Lung (tissue), 12 donors: ENCODE data around the gene LAMA3. TPM values are rescaled to one million over a fixed set of nuclear protein-coding genes. Genes with fewer than 3 reads are reported as not detected.
A peak's percentile ranks its signal among the peaks of the same experiment; 100 is the strongest.

Experiments used
- ATAC-seq: fragments of 200-7000 bp; cut with Tn5 transposase; one replicate; pipeline ENCODE4 v1.9.1; 2020; ENCODE audit warnings: moderate number of reproducible peaks; ENCODE audit not compliant: insufficient read depth, low FRiP score
- DNase-seq, 3 donors: peaks; one replicate each; pipeline ENCODE4 v3.0.0-alpha.2; 2013 to 2017
- H3K27ac ChIP-seq, 2 donors: one replicate each; pipeline ENCODE4 v1.5.1; 2013; ENCODE audit warnings: mild to moderate bottlenecking in 2 of 2, moderate library complexity in 2 of 2, control low read depth in 1 of 2, inconsistent platforms in 1 of 2, low read depth in 1 of 2, low read length in 1 of 2
- H3K27me3 ChIP-seq, 3 donors: one replicate each; pipeline ENCODE4 v1.5.1; 2013; ENCODE audit warnings: low read length in 2 of 3; ENCODE audit not compliant: control insufficient read depth in 3 of 3, insufficient read depth in 3 of 3
- H3K36me3 ChIP-seq, 4 donors: one replicate each; pipeline ENCODE4 v1.5.1; 2013; ENCODE audit warnings: low read length in 4 of 4, mild to moderate bottlenecking in 1 of 4, moderate library complexity in 1 of 4; ENCODE audit not compliant: control insufficient read depth in 4 of 4, insufficient read depth in 4 of 4
- H3K4me1 ChIP-seq, 5 donors: one replicate each; pipeline ENCODE4 v1.5.1; 2013; ENCODE audit warnings: low read length in 5 of 5, mild to moderate bottlenecking in 2 of 5, moderate library complexity in 1 of 5; ENCODE audit not compliant: control insufficient read depth in 5 of 5, insufficient read depth in 5 of 5
- H3K4me3 ChIP-seq: one replicate; pipeline ENCODE4 v1.5.1; 2013; ENCODE audit warnings: mild to moderate bottlenecking, control low read depth, moderate library complexity
- H3K9ac ChIP-seq, 2 donors: one replicate each; pipeline ENCODE4 v1.5.1; 2013; ENCODE audit warnings: low read length in 2 of 2, control low read depth in 1 of 2; ENCODE audit not compliant: insufficient read depth in 1 of 2
- H3K9me3 ChIP-seq, 4 donors: one replicate each; pipeline ENCODE4 v1.5.1; 2013; ENCODE audit warnings: low read length in 3 of 4, mild to moderate bottlenecking in 1 of 4, moderate library complexity in 1 of 4; ENCODE audit not compliant: control insufficient read depth in 4 of 4, insufficient read depth in 3 of 4
- WGBS, 2 donors: extraction: QIAGEN DNeasy Blood & Tissue Kit; methylation state at CpG; one replicate each; pipeline ENCODE4 v1.1.7; 2013; 5-methylcytosine and 5-hydroxymethylcytosine counted together
- polyA plus RNA-seq, 2 donors: library from polyadenylated mRNA; stranded (reverse); fragments of 200-250 nt; gene quantifications; one replicate each; pipeline ENCODE4 v1.2.1, GENCODE V29; 2013
- total RNA-seq, 2 donors: library from RNA; depleted of rRNA in 1 of 2; stranded (reverse); fragments of >200 nt in 1 of 2; gene quantifications; one replicate each; pipeline ENCODE4 v1.2.1, GENCODE V29; 2014 to 2021
- TF ChIP-seq, protein P1 (sequence below): IDR thresholded peaks from 2 replicates; pipeline ENCODE4 v1.5.1; 2012; ENCODE audit warnings: mild to moderate bottlenecking; ENCODE audit errors: control extremely low read depth, extremely low read depth
- donor health status: control.
- donor health status: control.
- donor health status: Bipolar disorder and iron deficiency.
- donor health status: healthy.
- donor health status: DM: yes; HTN: yes; CAD: no.

LAMA3 gene
- total and polyA plus RNA-seq, 4 donors = 14.1 to 110 (median 51.9) TPM

DNA sequence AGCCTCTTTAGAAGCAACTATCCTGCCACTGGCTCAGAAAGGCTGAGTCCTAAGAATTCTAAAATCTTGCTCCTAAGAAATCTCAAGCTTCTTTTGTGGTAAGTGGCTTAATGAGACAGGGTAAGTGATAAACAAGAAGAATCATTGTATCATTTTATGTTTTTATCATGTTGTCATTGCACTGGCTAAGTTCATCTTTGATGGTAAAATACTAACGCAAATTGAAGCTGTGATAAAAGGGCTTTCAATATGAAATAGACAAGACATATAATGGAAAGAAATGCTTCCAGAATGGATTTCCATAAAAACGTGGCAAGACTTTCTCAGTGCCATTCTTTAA lies 303.7 kb downstream of the LAMA3 start:
- no peak overlapping the region for H3K9ac ChIP-seq

DNA sequence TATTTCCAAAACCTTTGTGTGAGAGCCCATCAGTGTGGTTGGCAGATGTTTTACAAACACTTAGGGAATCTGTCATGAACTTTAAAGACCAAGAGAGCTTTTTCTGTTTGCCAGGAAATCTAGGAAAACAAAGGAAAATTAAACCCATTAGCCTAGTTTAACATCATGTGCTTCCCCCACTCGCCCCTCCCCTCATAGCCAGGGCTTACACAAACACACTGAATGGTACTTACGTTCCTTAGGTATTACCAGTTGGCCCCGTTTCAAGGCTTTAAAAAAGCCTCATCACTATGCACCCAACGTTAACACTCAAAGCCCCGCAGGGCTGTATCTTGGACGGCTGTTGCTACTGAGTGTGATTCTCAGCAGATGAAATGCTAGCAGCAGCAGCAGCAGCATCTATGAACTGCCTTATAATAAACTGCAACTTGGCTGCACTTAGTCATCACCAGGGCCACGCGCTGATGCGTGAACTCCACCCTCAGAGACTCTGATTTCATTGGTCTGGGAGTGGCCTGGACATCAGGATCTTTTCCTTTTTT lies 305.2 kb downstream of the LAMA3 start:
- H3K9me3 ChIP-seq = no peaks in the 10 kb centered on the region
- H3K36me3 ChIP-seq = no peaks in the 10 kb centered on the region
- H3K27me3 ChIP-seq = no peaks in the 10 kb centered on the region
- peak; percentile 68 to 91 (median 83) for DNase-seq
- no peak overlapping the region for H3K27ac ChIP-seq
- no peak overlapping the region for H3K4me3 ChIP-seq
- TF ChIP-seq, protein P1, sequence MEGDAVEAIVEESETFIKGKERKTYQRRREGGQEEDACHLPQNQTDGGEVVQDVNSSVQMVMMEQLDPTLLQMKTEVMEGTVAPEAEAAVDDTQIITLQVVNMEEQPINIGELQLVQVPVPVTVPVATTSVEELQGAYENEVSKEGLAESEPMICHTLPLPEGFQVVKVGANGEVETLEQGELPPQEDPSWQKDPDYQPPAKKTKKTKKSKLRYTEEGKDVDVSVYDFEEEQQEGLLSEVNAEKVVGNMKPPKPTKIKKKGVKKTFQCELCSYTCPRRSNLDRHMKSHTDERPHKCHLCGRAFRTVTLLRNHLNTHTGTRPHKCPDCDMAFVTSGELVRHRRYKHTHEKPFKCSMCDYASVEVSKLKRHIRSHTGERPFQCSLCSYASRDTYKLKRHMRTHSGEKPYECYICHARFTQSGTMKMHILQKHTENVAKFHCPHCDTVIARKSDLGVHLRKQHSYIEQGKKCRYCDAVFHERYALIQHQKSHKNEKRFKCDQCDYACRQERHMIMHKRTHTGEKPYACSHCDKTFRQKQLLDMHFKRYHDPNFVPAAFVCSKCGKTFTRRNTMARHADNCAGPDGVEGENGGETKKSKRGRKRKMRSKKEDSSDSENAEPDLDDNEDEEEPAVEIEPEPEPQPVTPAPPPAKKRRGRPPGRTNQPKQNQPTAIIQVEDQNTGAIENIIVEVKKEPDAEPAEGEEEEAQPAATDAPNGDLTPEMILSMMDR = no peak
- 30 to 71% methylated on average over 9 of the region's 9 CpGs for WGBS, 2 donors
- ATAC-seq = no peak
- peaks cover 0 to 34% (median 5%) of the 10 kb centered on the region in 5 donors for H3K4me1 ChIP-seq
- peak overlapping the region in 1 of 2 donors; percentile 44 for H3K9ac ChIP-seq

More for the DNA sequence above, 303.7 kb downstream of the LAMA3 start:
- Histone ChIP-seq H3K27me3 (no peaks in the 10 kb centered on the region), H3K9me3 (no peaks in the 10 kb centered on the region), H3K4me3 (no peak overlapping the region), H3K36me3 (no peaks in the 10 kb centered on the region), H3K27ac (no peak overlapping the region), H3K4me1 (peaks cover 0 to 34% (median 5%) of the 10 kb centered on the region in 5 donors)
- ATAC-seq (no peak), DNase-seq (no peak)
- 75 to 88% methylated on average over 2 of the region's 2 CpGs for WGBS, 2 donors
- TF ChIP-seq, protein P1 = no peak

DNA sequence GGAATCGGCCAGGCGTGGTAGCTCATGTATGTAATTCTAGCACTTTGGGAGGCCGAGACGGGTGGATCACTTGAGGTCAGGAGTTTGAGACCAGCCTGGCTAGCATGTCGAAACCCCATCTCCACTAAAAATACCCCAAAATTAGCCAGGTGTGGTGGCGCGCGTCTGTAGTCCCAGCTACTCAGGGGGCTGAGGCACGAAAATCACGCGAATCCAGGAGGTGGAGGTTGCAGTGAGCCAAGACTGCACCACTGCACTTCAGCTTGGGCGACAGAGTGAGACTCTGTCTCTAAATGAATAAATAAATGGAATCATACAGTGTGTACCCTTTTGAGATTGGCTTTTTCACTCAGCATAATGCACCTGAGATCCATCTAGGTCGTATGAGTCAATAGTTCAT lies 305.9 kb downstream of the LAMA3 start:
- H3K27me3 ChIP-seq = no peaks in the 10 kb centered on the region
- H3K36me3 ChIP-seq = no peaks in the 10 kb centered on the region
- H3K4me1 ChIP-seq = peaks cover 0 to 27% (median 5%) of the 10 kb centered on the region in 5 donors
- no peak overlapping the region for H3K27ac ChIP-seq
- no peaks in the 10 kb centered on the region for H3K9me3 ChIP-seq
- TF ChIP-seq, protein P1 = no peak
- ATAC-seq (no peak), DNase-seq (no peak)
- H3K4me3 ChIP-seq = no peak overlapping the region
- WGBS, 2 donors = 96 to 97% methylated on average over 13 of the region's 13 CpGs
- H3K9ac ChIP-seq = no peak overlapping the region

DNA sequence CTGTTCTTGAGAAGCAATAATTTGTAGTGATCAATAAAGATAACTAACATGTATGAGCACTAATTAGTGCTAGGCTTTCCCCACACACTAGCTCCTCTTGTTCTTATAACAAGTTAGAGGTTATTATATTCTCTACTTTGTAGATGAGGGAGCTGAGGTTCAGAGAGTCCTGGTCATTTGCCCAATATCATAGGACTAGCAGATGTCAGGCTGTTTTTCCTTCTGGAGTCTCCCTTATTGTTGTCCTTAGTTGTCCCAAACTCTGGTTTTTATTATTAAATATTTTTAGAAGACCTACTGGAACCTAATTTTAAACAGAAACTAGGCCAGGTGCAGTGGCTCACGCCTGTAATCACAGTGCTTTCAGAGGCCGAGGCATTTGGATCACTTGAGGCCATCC lies 308.8 kb downstream of the LAMA3 start:
- H3K4me3 ChIP-seq = no peak overlapping the region
- H3K4me1 ChIP-seq = peaks cover 0 to 11% (median 0%) of the 10 kb centered on the region in 5 donors
- H3K9me3 ChIP-seq = no peaks in the 10 kb centered on the region
- H3K27me3 ChIP-seq = no peaks in the 10 kb centered on the region
- 98 to 100% methylated on average over 2 of the region's 2 CpGs for WGBS, 2 donors
- no peaks in the 10 kb centered on the region for H3K36me3 ChIP-seq
- ATAC-seq (no peak), DNase-seq (no peak)
- no peak overlapping the region for H3K27ac ChIP-seq
- no peak overlapping the region for H3K9ac ChIP-seq
- TF ChIP-seq, protein P1 = no peak
